ENCODE measurements around the gene DPH1. TPM values are rescaled to one million over a fixed set of nuclear protein-coding genes. Genes with fewer than 3 reads are reported as not detected.
A peak's percentile ranks its signal among the peaks of the same experiment; 100 is the strongest.

The DPH1 gene
- total and polyA plus RNA-seq, 7 experiments from 2014 or later = 32.9 to 124 (median 85.9) TPM

GRCh38 chr17:2022647-2023240, 7.2 kb upstream of the DPH1 start:
- H3K4me1 ChIP-seq (ENCODE audit: control insufficient read depth in 2 of 2, insufficient read depth in 2 of 2, low read length in 2 of 2) = peaks cover 11 to 19% of the 10 kb centered on the region in 2 donors
- H3K9me3 ChIP-seq (ENCODE audit: control insufficient read depth in 2 of 3, low read length in 3 of 3) = no peaks in the 10 kb centered on the region
- H3K27me3 Mint-ChIP-seq = peaks cover 16 to 74% (median 21%) of the 10 kb centered on the region in 5 donors
- peaks cover 0 to 3% (median 0%) of the 10 kb centered on the region in 5 donors for H3K36me3 Mint-ChIP-seq
- H3K4me1 Mint-ChIP-seq = peaks cover 10 to 23% (median 16%) of the 10 kb centered on the region in 7 donors
- H3K27ac ChIP-seq (ENCODE audit: low read depth, low read length) = no peak overlapping the region
- H3K27ac Mint-ChIP-seq = peak overlapping the region in 2 of 9 donors; percentile 17 to 43
- H3K27me3 ChIP-seq (ENCODE audit: control insufficient read depth in 2 of 2, insufficient read depth in 2 of 2, low read length in 2 of 2) = peaks cover 3 to 10% of the 10 kb centered on the region in 2 donors
- DNase-seq = no peak
- peak overlapping the region in 9 of 10 donors; percentile 36 to 82 (median 61) for H3K4me3 Mint-ChIP-seq
- H3K4me3 ChIP-seq (ENCODE audit: low read length) = no peak overlapping the region
- H3K36me3 ChIP-seq (ENCODE audit: control insufficient read depth in 2 of 3, insufficient read depth in 3 of 3, low read length in 3 of 3) = no peaks in the 10 kb centered on the region
- ChIA-PET CTCF (no interaction called here), POLR2A (interaction anchor here (0.6 kb wide), 1 partner anchor 329 kb away, joined by 7 read pairs; no protein-coding TSS in a partner anchor)
- peaks cover 0 to 4% (median 0%) of the 10 kb centered on the region in 11 donors for H3K9me3 Mint-ChIP-seq
- intact Hi-C loops (cut with micrococcal nuclease) = loop anchor here in 1 of 2 donors (10.0 kb wide), 1 partner anchor 148 kb away; no protein-coding TSS in a partner anchor
- no peak for ATAC-seq

- peaks cover 0 to 3% (median 0%) of the 10 kb centered on the region in 5 donors for H3K36me3 Mint-ChIP-seq
Measured at GRCh38 chr17:2023256-2023655, 6.7 kb upstream of the DPH1 start.

GRCh38 chr17:2023692-2024571, 6.0 kb upstream of the DPH1 start:
- Mint-ChIP-seq H3K4me3 (peak overlapping the region; percentile 67 to 84 (median 76)), H3K27ac (peak overlapping the region in 2 of 9 donors; percentile 36 to 48), H3K4me1 (peaks cover 10 to 23% (median 16%) of the 10 kb centered on the region in 7 donors), H3K27me3 (peaks cover 16 to 76% (median 22%) of the 10 kb centered on the region in 5 donors), H3K36me3 (peaks cover 0 to 3% (median 0%) of the 10 kb centered on the region in 5 donors), H3K9me3 (peaks cover 0 to 4% (median 0%) of the 10 kb centered on the region in 11 donors)
- intact Hi-C loops (cut with micrococcal nuclease) = loop anchor here (2.0 to 10.0 kb wide), 3 partner anchors 17 to 149 kb away; partner anchors contain the start of gene OVCA2 (in 1 of the 2)
- ChIA-PET POLR2A (interaction anchor here (1.1 kb wide), 1 partner anchor 10 kb away, joined by 4 read pairs; no protein-coding TSS in a partner anchor), CTCF (interaction anchor here (1.4 to 2.1 kb wide), 2 partner anchors 142 to 302 kb away, joined by 4 read pairs; no protein-coding TSS in a partner anchor)
- peak; percentile 38 to 67 (median 46) for DNase-seq
- Histone ChIP-seq H3K36me3 (ENCODE audit: control insufficient read depth in 2 of 3, insufficient read depth in 3 of 3, low read length in 3 of 3) (no peaks in the 10 kb centered on the region), H3K27me3 (ENCODE audit: control insufficient read depth in 2 of 2, insufficient read depth in 2 of 2, low read length in 2 of 2) (peaks cover 3 to 10% of the 10 kb centered on the region in 2 donors), H3K4me3 (ENCODE audit: low read length) (peak overlapping the region; percentile 58), H3K4me1 (ENCODE audit: control insufficient read depth in 2 of 2, insufficient read depth in 2 of 2, low read length in 2 of 2) (peaks cover 11 to 19% of the 10 kb centered on the region in 2 donors), H3K27ac (ENCODE audit: low read depth, low read length) (peak overlapping the region; percentile 45), H3K9me3 (ENCODE audit: control insufficient read depth in 2 of 3, low read length in 3 of 3) (no peaks in the 10 kb centered on the region)
- peak; percentile 40 for ATAC-seq

More at GRCh38 chr17:2023256-2023655, 6.7 kb upstream of the DPH1 start:
- peak overlapping the region in 9 of 10 donors; percentile 14 to 82 (median 57) for H3K4me3 Mint-ChIP-seq
- POLR2A ChIA-PET = interaction anchor here (0.6 kb wide), 1 partner anchor 328 kb away, joined by 7 read pairs; no protein-coding TSS in a partner anchor
- Histone ChIP-seq H3K4me1 (ENCODE audit: control insufficient read depth in 2 of 2, insufficient read depth in 2 of 2, low read length in 2 of 2) (peaks cover 11 to 19% of the 10 kb centered on the region in 2 donors), H3K4me3 (ENCODE audit: low read length) (no peak overlapping the region), H3K9me3 (ENCODE audit: control insufficient read depth in 2 of 3, low read length in 3 of 3) (no peaks in the 10 kb centered on the region), H3K36me3 (ENCODE audit: control insufficient read depth in 2 of 3, insufficient read depth in 3 of 3, low read length in 3 of 3) (no peaks in the 10 kb centered on the region), H3K27ac (ENCODE audit: low read depth, low read length) (no peak overlapping the region), H3K27me3 (ENCODE audit: control insufficient read depth in 2 of 2, insufficient read depth in 2 of 2, low read length in 2 of 2) (peaks cover 3 to 10% of the 10 kb centered on the region in 2 donors)
- intact Hi-C loops (cut with micrococcal nuclease) = loop anchor here in 1 of 2 donors (10.0 kb wide), 1 partner anchor 148 kb away; no protein-coding TSS in a partner anchor
- no peak for ATAC-seq
- H3K27ac Mint-ChIP-seq = peak overlapping the region in 2 of 9 donors; percentile 17 to 56
- peaks cover 0 to 4% (median 0%) of the 10 kb centered on the region in 11 donors for H3K9me3 Mint-ChIP-seq
- no peak for DNase-seq
- CTCF ChIA-PET = no interaction called here
- H3K27me3 Mint-ChIP-seq = peaks cover 16 to 74% (median 22%) of the 10 kb centered on the region in 5 donors
- peaks cover 10 to 23% (median 16%) of the 10 kb centered on the region in 7 donors for H3K4me1 Mint-ChIP-seq

- peaks cover 11 to 22% of the 10 kb centered on the region in 2 donors for H3K4me1 ChIP-seq (ENCODE audit: control insufficient read depth in 2 of 2, insufficient read depth in 2 of 2, low read length in 2 of 2)
- DNase-seq = peak in 2 of 9 donors; percentile 22 to 37
- ChIA-PET POLR2A (interaction anchor here (0.6 to 1.1 kb wide), 4 partner anchors 9 to 279 kb away, joined by 3 to 4 read pairs (median 4); partner anchors contain the start of genes SMG6 and SRR), CTCF (interaction anchor here (1.4 to 2.1 kb wide), 2 partner anchors 143 to 303 kb away, joined by 4 read pairs; no protein-coding TSS in a partner anchor)
- Mint-ChIP-seq H3K27me3 (peaks cover 15 to 72% (median 16%) of the 10 kb centered on the region in 5 donors), H3K36me3 (peaks cover 0 to 3% (median 0%) of the 10 kb centered on the region in 5 donors), H3K9me3 (peaks cover 0 to 4% (median 0%) of the 10 kb centered on the region in 11 donors), H3K4me1 (peaks cover 10 to 24% (median 19%) of the 10 kb centered on the region in 7 donors), H3K4me3 (peak overlapping the region in 9 of 10 donors; percentile 16 to 82 (median 67)), H3K27ac (no peak overlapping the region)
- ATAC-seq = no peak
- H3K27ac ChIP-seq (ENCODE audit: low read depth, low read length) = peak overlapping the region; percentile 45
- H3K27me3 ChIP-seq (ENCODE audit: control insufficient read depth in 2 of 2, insufficient read depth in 2 of 2, low read length in 2 of 2) = peaks cover 3 to 10% of the 10 kb centered on the region in 2 donors
- peak overlapping the region; percentile 58 for H3K4me3 ChIP-seq (ENCODE audit: low read length)
- H3K36me3 ChIP-seq (ENCODE audit: control insufficient read depth in 2 of 3, insufficient read depth in 3 of 3, low read length in 3 of 3) = no peaks in the 10 kb centered on the region
- H3K9me3 ChIP-seq (ENCODE audit: control insufficient read depth in 2 of 3, low read length in 3 of 3) = no peaks in the 10 kb centered on the region
- intact Hi-C loops (cut with micrococcal nuclease) = loop anchor here (2.0 to 10.0 kb wide), 4 partner anchors 16 to 377 kb away; partner anchors contain the start of genes OVCA2 (in 1 of the 2), RILP (in 1 of the 2) and SCARF1 (in 1 of the 2)
Measured at GRCh38 chr17:2024572-2025219, 5.3 kb upstream of the DPH1 start.

- Histone ChIP-seq H3K4me3 (ENCODE audit: low read length) (peak within 1 kb of the TSS; percentile 58), H3K9me3 (ENCODE audit: control insufficient read depth in 2 of 3, low read length in 3 of 3) (no peaks in the 10 kb centered on the region), H3K27me3 (ENCODE audit: control insufficient read depth in 2 of 2, insufficient read depth in 2 of 2, low read length in 2 of 2) (peaks cover 3 to 10% of the 10 kb centered on the region in 2 donors), H3K27ac (ENCODE audit: low read depth, low read length) (peak within 1 kb of the TSS; percentile 45), H3K36me3 (ENCODE audit: control insufficient read depth in 2 of 3, insufficient read depth in 3 of 3, low read length in 3 of 3) (peaks cover 0 to 3% (median 0%) of the 10 kb centered on the region in 3 experiments), H3K4me1 (ENCODE audit: control insufficient read depth in 2 of 2, insufficient read depth in 2 of 2, low read length in 2 of 2) (peaks cover 11 to 23% of the 10 kb centered on the region in 2 donors)
- peak within 1 kb of the TSS; percentile 74 to 87 (median 82) for H3K4me3 Mint-ChIP-seq
- DNase-seq = peak; percentile 45 to 78 (median 72)
- peaks cover 11 to 67% (median 15%) of the 10 kb centered on the region in 5 donors for H3K27me3 Mint-ChIP-seq
- H3K4me1 Mint-ChIP-seq = peaks cover 10 to 25% (median 19%) of the 10 kb centered on the region in 7 donors
- ChIA-PET POLR2A (interaction anchor here (0.6 to 1.1 kb wide), 5 partner anchors 9 to 278 kb away, joined by 3 to 4 read pairs (median 4); partner anchors contain the start of genes SMG6 and SRR), CTCF (interaction anchor here (2.1 kb wide), 1 partner anchor 304 kb away, joined by 4 read pairs; no protein-coding TSS in a partner anchor)
- intact Hi-C loops (cut with micrococcal nuclease) = loop anchor here (2.0 to 10.0 kb wide), 4 partner anchors 16 to 378 kb away; partner anchors contain the start of genes OVCA2 (in 1 of the 2), RILP (in 1 of the 2) and SCARF1 (in 1 of the 2)
- H3K27ac Mint-ChIP-seq = peak within 1 kb of the TSS in 3 of 9 donors; percentile 32 to 48 (median 41)
- H3K9me3 Mint-ChIP-seq = peaks cover 0 to 4% (median 0%) of the 10 kb centered on the region in 11 donors
- H3K36me3 Mint-ChIP-seq = peaks cover 0 to 3% (median 0%) of the 10 kb centered on the region in 5 donors
- ATAC-seq = peak; percentile 62
Measured at GRCh38 chr17:2025220-2025621, 4.7 kb upstream of the DPH1 start, which contains the start of gene RTN4RL1. RTN4RL1 (minus strand) TSS chr17:2025334; CDS start chr17:2024865, 469 bp downstream.

All from naive thymus-derived CD4-positive, alpha-beta T cell (primary cell).